Right lung (tissue), 5 donors: ENCODE results near the gene CREBBP. TPM values are rescaled to one million over a fixed set of nuclear protein-coding genes. Genes with fewer than 3 reads are reported as not detected.

Experiments used
- DNase-seq, 2 donors: peaks; one replicate each; pipeline ENCODE4 v3.0.0-alpha.2; 2013
- polyA plus RNA-seq, 5 donors: library from polyadenylated mRNA; unstranded; fragments of 120-200 nt; gene quantifications; one replicate each; pipeline versions ENCODE4 v1.2.1 to v1.2.3, GENCODE V29; 2013; ENCODE audit warnings: inconsistent platforms in 1 of 5, low replicate concordance in 1 of 5; ENCODE audit not compliant: insufficient read length in 5 of 5, insufficient read depth in 1 of 5

The CREBBP gene
- polyA plus RNA-seq, 5 donors: 69.4 to 103 (median 87.6) TPM

- DNase-seq: no peak
These were observed 1.0 kb upstream of the CREBBP start for GRCh38 chr16:3881499-3881990.

DNA sequence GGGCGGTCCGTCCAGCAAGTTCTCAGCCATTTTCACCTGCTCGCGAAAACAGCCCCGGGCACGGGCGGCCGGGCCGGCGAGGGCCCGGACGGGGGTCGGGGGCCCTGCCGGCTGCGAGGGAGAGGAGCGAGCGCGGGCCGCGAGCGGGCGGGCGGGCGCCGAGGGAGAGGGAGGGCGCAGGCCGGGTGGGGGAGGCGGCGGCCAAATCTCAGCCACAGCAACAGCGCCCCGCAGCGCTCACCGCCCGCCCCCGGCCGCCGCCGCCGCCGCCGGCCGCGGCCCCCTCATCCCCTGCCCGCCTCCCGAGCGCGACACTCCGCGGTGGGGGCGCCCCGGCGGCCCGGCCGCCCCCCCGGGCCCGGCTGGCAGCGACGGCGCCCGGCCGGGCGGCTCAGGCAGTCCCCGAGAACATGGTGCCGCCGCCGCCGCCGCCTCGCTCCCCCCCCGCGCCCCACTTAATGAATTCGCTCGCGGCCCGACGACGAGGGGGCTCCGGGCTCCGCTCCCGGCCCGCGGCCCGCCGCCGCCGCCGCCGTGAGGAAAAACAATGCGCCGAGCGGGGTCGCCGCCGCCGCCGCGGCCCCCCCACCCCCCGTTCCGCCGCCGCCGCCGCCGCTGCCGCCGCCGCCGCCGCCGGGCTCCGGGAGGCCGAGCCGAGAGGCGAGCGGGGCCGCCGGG lies 487 bp downstream of the CREBBP start:
- peak; percentile 62 to 66 for DNase-seq

DNA sequence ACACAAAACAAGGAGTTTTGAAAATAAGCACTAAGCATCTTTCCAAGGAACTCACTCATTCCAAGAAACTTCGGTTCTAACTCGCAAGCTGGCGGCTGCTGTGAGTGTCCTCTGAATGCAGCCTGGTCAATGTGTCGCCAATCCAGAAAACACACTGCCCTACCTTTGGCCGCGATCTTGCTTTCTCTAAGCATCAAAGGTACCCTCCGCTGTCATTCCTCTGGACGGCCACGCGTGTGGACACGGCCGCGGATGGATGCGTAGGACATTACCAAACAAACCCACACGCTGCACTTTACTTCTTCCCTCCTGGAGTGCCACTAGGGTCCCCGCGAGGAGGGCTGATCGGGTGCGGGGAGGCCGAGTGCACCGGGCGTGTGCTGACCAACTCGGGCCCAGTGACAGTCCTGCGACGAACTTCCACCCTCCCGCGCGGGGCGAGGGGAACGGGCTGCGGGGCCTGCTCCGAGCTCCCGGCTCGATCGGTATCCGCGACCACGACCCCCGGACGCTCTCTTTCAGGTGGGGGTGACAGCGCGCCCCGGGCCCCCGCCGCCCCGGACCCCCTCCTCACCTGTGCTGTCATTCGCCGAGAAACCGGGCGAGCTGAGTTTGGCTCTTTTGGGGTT lies 1.1 kb downstream of the CREBBP start:
- no peak for DNase-seq

- no peak for DNase-seq
These were observed 1.9 kb downstream of the CREBBP start for GRCh38 chr16:3878610-3879009.

DNA sequence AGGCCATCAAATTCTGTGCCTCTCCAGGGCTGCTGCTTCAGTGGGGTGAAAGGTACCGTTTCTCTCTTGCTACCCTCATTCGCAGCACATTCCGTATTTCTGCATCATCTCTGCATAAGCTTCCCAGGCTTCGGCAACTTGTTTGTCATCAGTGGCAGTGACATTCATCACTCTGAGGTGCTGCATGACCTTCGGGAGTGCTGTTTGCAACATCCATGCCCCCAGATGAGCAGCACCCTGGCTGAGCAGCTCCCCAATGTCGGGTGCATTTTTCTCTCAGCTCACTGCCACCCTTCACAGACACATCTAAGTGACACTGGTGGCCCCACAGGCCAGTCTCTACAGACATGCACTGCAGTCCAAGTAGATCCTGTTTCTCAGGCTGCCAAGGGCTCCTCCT lies 3.8 kb downstream of the CREBBP start:
- DNase-seq: no peak

- DNase-seq: no peak
These were observed 4.4 kb downstream of the CREBBP start for GRCh38 chr16:3876160-3876559.

GRCh38 chr16:3874794-3875692 lies 5.5 kb downstream of the CREBBP start:
- DNase-seq: no peak

- DNase-seq: no peak
These were observed 6.3 kb downstream of the CREBBP start for GRCh38 chr16:3874242-3874641.

DNA sequence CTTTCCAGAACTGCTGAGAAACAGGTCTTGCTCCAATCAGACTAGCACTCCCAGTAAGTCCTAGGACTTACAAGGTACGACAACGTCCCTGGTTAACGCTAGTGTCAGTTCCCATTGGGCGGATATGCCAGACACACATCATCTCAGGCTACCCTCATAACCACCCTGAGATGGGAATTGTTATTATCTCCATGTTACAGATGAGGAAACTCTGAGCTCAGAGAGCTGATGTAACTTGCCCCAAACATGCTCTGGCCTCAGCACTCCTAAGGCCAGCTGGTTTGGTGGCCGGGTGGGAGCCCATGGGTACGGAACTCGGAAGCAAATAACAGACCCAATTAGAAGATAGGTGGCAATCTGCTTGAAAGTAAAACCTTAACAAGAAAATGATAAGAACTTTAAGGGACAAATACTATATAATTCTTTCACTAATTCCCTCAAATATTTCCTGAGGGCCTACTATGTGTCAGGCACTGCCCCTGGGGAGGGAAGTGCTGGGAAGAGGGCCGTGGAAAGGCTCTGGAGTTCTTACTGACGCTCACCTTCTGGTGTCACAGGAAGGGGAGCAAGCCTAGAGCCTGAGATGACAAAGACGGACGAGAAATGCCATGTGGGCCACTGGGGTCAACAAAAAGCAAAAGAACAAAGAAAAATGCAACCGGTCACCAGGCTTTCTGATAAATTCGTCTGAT lies 6.9 kb downstream of the CREBBP start:
- DNase-seq: no peak

- DNase-seq: no peak
These were observed 8.2 kb downstream of the CREBBP start for GRCh38 chr16:3872216-3872895.

GRCh38 chr16:3868967-3869366 lies 11.5 kb downstream of the CREBBP start:
- DNase-seq: no peak

DNA sequence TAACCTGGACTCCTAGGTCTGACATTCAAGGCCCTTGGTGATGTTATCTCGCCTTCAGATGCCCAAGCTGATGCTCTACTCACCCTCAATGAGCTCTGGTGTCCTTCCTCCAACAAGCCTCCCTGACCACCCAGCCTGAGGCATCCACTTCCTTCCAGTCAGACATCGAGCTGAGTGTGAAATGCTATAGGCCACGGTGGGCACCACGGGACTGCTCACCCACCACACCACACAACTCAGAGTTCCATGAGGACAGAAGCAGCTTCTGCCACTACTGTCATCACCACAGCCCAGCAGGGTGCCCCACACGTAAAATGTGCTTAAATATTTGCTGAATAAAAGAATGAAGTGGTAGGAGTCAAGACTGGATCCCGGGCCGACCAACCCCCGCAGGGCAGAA lies 12.0 kb downstream of the CREBBP start:
- no peak for DNase-seq

- DNase-seq: no peak
These were observed 13.6 kb downstream of the CREBBP start for GRCh38 chr16:3866703-3867431.

- DNase-seq: no peak
These were observed 15.3 kb downstream of the CREBBP start for GRCh38 chr16:3865241-3865640.

DNA sequence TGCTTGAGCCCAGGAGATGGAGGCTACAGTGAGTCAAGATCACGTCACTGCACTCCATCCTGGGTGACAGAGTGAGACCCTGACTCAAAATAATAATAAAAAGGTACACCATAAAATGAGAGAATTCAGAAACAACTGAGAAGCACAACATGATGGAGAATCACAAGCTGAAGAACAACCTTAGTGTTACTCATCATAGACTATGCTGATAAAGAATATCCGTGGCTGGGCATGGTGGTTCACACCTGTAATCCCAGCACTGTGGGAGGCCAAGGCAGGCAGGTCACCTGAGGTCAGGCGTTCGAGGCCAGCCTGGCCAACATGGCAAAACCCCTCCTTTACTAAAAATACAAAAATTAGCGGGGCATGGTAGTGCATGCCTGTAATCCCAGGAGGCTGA lies 16.0 kb downstream of the CREBBP start:
- DNase-seq: no peak

- DNase-seq: no peak
These were observed 16.9 kb downstream of the CREBBP start for GRCh38 chr16:3863587-3863986.

DNA sequence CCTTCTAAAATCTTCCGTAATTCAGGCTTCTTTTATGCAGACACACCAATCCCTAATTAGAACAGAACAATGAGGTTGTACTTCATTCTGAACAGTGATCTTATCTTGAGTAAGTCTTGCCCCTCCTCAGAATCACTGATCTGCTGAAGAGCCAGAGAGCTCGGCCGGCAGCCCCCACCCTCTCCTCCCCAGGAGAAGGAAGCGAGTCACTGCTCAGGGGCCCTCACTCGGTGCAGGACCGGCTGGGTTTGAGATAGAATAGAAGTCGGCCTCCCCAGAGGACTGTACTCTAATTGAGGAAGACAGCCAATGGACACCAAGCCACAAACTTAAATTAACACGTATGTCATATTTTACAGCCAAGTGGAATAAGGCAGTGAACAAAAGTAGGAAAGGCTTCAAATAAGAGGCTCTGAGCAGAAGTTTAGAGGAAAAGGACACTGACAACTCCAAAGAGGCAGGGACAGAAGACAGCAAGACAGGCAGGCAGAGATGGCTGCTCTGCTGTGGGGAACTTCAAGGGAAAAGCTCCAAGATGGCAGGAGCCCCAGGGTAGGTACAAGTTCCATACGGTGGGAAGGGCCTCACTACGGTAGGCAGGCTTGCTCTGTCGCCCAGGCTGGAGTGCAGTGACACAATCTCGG lies 18.6 kb downstream of the CREBBP start:
- no peak for DNase-seq

- DNase-seq: no peak
These were observed 20.6 kb downstream of the CREBBP start for GRCh38 chr16:3859889-3860288.

- DNase-seq: no peak
These were observed 21.7 kb downstream of the CREBBP start for GRCh38 chr16:3858801-3859200.
